K562 (cell line): ENCODE measurements around the gene GPR85. TPM values are rescaled to one million over a fixed set of nuclear protein-coding genes. Genes with fewer than 3 reads are reported as not detected.

ENCODE experiments used
- HMGN3 ChIP-seq: IDR thresholded peaks from 2 replicates; pipeline ENCODE4 v1.6.1; 2011; ENCODE audit warnings: borderline replicate concordance, low read depth, mild to moderate bottlenecking, mixed read lengths, low read length; ENCODE audit not compliant: insufficient read length; ENCODE audit errors: extremely low read depth
- HOXB6 ChIP-seq: fragments of 250-450 bp; sonication (Bioruptor Pico); IDR thresholded peaks from 2 replicates; pipeline ENCODE4 v1.5.1; 2022; ENCODE audit warnings: mild to moderate bottlenecking, borderline replicate concordance
- IFI16 ChIP-seq: fragments of 250-450 bp; sonication (Bioruptor Pico); IDR thresholded peaks from 2 replicates; pipeline ENCODE4 v2.1.2; 2022; ENCODE audit warnings: mild to moderate bottlenecking, inconsistent platforms
- MYC ChIP-seq, 2 experiments: fragments of 250-450 bp in 1 of 2; sonication (Bioruptor Pico) in 1 of 2; IDR thresholded peaks; 2 replicates each; pipeline versions ENCODE4 v1.5.1 to v1.6.1; 2012 to 2021; ENCODE audit warnings: low read depth in 2 of 2, borderline replicate concordance in 1 of 2, improper control_type of control experiment in 1 of 2, low read length in 1 of 2, mild to moderate bottlenecking in 1 of 2, moderate library complexity in 1 of 2
- PHF8 ChIP-seq: fragments of 200-600 bp; sonication (generic); IDR thresholded peaks from 2 replicates; pipeline ENCODE4 v1.6.1; 2012; ENCODE audit warnings: mixed run types, mild to moderate bottlenecking, inconsistent platforms, low read length, moderate library complexity, borderline replicate concordance
- PRPF4 ChIP-seq: fragments of 200-400 bp; formaldehyde crosslinking; IDR thresholded peaks from one replicate; pipeline ENCODE4 v1.6.1; 2017; ENCODE audit warnings: low read length, low read depth, mild to moderate bottlenecking; ENCODE audit not compliant: insufficient read depth, poor library complexity, severe bottlenecking
- RCOR1 ChIP-seq, 2 experiments: IDR thresholded peaks; 2 replicates each; pipeline ENCODE4 v1.6.1; 2012; ENCODE audit warnings: low read depth in 2 of 2, low read length in 2 of 2, borderline replicate concordance in 1 of 2, improper control_type of control experiment in 1 of 2
- TFAP4 ChIP-seq: sonication (generic); formaldehyde crosslinking; IDR thresholded peaks from 2 replicates; pipeline ENCODE4 v1.8.0; 2022; ENCODE audit warnings: missing genetic modification reagents, mild to moderate bottlenecking, moderate library complexity, borderline replicate concordance
- ZNF280B ChIP-seq: fragments of 250-450 bp; sonication (Bioruptor Pico); IDR thresholded peaks from 2 replicates; pipeline ENCODE4 v1.5.1; 2021; ENCODE audit warnings: mild to moderate bottlenecking
- ZNF41 ChIP-seq: fragments of 250-450 bp; sonication (Bioruptor Pico); conservative IDR thresholded peaks from 2 replicates; pipeline ENCODE4 v1.4.0; 2020; ENCODE audit warnings: mild to moderate bottlenecking
- polyA plus RNA-seq, 8 experiments: library from polyadenylated mRNA; depleted of rRNA in 4 of 8; stranded (reverse) in 5 of 8; unstranded in 3 of 8; fragments of >200 nt; fragmentation: Nextera tagmentation in 2 of 8; fragmentation: Illumina TruSeq in 1 of 8; extraction: Ambion mirVana in 2 of 8; extraction: Trizol in 1 of 8; gene quantifications; 2 replicates each; pipeline versions ENCODE4 v1.2.1 to v1.2.3, GENCODE V29; 2011 to 2014; ENCODE audit warnings: inconsistent platforms in 1 of 8, missing spikeins in 1 of 8
- total RNA-seq, 7 experiments: library from RNA; depleted of rRNA in 6 of 7; stranded (reverse); fragments of >200 nt in 6 of 7; fragmentation: Illumina TruSeq in 2 of 7; extraction: Trizol in 2 of 7; gene quantifications; 2 replicates each; pipeline versions ENCODE4 v1.2.1 to v1.2.3, GENCODE V29; 2011 to 2021; ENCODE audit warnings: low replicate concordance in 1 of 7
- TF ChIP-seq, protein P1 (sequence below): fragments of 450-650 bp; IDR thresholded peaks from 2 replicates; pipeline ENCODE4 v1.6.1; 2016

Gene GPR85
- total and polyA plus RNA-seq, 9 of the 15 experiments (the other 6 are each of a cell fraction or from before 2014, with no cell fraction given) = 2.9 to 18.2 (median 4.0) TPM

DNA sequence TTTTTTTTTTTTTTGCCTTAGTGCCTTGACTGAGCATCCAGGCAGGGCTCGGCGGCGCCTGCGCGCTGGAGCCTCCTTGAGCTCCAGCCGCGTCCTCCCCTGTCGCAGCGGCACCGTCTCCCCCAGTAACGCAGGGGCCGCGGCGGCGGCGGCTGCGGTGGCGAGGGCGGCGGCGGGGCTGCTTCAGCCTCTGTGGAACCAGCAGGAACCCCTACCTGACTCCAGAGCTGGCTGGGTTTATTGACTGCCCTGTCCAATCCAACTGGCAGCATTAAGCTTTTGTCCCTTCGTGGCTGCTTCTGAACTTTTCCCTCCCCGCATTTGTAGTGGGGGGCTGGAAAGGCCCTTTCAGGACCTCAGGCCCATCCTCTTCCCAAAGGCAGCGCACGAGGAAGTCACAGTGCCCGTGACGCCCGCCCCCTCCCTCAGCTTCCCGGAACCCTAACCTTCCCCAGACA, at the start of gene GPR85 (continued):
- TF ChIP-seq, protein P1, sequence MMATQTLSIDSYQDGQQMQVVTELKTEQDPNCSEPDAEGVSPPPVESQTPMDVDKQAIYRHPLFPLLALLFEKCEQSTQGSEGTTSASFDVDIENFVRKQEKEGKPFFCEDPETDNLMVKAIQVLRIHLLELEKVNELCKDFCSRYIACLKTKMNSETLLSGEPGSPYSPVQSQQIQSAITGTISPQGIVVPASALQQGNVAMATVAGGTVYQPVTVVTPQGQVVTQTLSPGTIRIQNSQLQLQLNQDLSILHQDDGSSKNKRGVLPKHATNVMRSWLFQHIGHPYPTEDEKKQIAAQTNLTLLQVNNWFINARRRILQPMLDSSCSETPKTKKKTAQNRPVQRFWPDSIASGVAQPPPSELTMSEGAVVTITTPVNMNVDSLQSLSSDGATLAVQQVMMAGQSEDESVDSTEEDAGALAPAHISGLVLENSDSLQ = no peak
- TF ChIP-seq PHF8 (peak; percentile 57; the same call in 1 of the 2 replicates), HMGN3 (peak; percentile 29), ZNF41 (CRISPR knock-in tag) (peak; percentile 64; the same call in 1 of the 2 replicates), IFI16 (CRISPR knock-in tag) (no peak), HOXB6 (CRISPR knock-in tag) (no peak), MYC (IDR thresholded peaks at IDR 0.05; ENCODE audit: low read depth, low read length) (0 out of 2 replicates have a peak, but pooled peaks have one; percentile 15), MYC (CRISPR knock-in tag; IDR thresholded peaks at IDR 0.05; ENCODE audit: borderline replicate concordance, low read depth) (no peak), PRPF4 (no peak), ZNF280B (CRISPR knock-in tag) (no peak), RCOR1 (IDR thresholded peaks at IDR 0.05; ENCODE audit: borderline replicate concordance in 1 of 2, low read depth in 2 of 2, low read length in 2 of 2) (no peak), TFAP4 (CRISPR knock-in tag) (peak; percentile 18; the same call in 1 of the 2 replicates)
